Epithelial cell of esophagus (primary cell): ENCODE results near the gene BRD7.

ENCODE experiments used
- DNase-seq: peaks from one replicate; pipeline ENCODE4 v3.0.0; 2010; ENCODE audit warnings: low read depth
- H3K4me3 ChIP-seq: 2 replicates; pipeline ENCODE4 v1.5.1; 2011; ENCODE audit warnings: mild to moderate bottlenecking, low read length, control low read depth
- TF ChIP-seq, protein P1 (sequence below): IDR thresholded peaks from 2 replicates; pipeline ENCODE4 v1.5.1; 2011; ENCODE audit warnings: low read depth, mild to moderate bottlenecking, low read length, control low read depth, inconsistent platforms; ENCODE audit not compliant: insufficient read depth; ENCODE audit errors: missing control alignments

Gene BRD7

DNA sequence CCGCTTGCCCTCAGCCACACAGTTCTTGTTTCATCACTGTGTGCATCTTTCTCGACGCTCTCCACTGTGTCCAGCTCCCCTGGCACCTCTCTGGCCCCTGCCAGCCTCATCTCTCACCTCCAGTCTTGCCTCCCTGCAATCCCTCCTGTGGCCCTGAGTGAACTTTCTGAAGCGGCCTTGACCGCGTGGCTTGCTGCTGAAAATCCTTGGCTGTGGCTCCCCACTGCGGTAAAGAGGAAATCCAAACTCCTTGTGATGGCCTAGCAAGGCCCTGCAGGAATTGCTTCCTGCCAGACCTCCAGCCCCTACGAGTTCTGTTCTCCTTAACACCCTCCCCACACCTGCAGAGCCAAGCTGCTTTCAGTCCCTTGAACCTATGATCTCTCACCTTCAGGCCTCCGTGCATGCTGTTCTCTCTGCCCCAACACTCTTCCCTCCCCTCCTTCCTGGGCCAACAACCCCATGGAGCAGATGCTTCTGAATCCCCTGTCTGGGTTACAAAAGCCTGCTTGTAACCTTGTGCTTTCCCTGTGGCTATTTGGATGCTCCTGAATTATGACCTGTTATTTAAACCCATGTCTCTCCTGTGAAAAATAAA is 33.6 kb upstream of the BRD7 start:
- no peak overlapping the region for H3K4me3 ChIP-seq
- TF ChIP-seq, protein P1, sequence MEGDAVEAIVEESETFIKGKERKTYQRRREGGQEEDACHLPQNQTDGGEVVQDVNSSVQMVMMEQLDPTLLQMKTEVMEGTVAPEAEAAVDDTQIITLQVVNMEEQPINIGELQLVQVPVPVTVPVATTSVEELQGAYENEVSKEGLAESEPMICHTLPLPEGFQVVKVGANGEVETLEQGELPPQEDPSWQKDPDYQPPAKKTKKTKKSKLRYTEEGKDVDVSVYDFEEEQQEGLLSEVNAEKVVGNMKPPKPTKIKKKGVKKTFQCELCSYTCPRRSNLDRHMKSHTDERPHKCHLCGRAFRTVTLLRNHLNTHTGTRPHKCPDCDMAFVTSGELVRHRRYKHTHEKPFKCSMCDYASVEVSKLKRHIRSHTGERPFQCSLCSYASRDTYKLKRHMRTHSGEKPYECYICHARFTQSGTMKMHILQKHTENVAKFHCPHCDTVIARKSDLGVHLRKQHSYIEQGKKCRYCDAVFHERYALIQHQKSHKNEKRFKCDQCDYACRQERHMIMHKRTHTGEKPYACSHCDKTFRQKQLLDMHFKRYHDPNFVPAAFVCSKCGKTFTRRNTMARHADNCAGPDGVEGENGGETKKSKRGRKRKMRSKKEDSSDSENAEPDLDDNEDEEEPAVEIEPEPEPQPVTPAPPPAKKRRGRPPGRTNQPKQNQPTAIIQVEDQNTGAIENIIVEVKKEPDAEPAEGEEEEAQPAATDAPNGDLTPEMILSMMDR, result no peak
- DNase-seq, result no peak

- DNase-seq, result no peak
- TF ChIP-seq, protein P1, result no peak
- H3K4me3 ChIP-seq, result no peak overlapping the region
Observed at GRCh38 chr16:50401355-50401754, 32.6 kb upstream of the BRD7 start.

DNA sequence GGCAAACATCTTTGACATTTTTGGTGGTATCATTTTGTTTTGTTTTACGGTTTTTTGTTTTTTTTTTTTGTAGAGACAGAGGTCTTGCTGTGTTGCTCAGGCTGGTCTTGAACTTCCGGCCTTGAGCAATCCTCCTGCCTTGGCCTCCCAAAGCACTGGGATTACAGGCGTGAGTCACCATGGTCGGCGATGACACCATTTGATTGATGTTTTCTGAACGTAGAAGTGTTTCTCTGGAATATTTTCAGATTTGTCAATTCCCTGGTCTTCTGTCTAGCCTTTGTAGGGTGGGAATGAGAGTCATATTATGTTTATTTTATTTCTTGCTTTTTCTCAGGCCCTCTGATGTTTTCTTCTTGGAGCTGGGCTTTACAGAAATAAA is 32.2 kb upstream of the BRD7 start:
- no peak overlapping the region for H3K4me3 ChIP-seq
- DNase-seq, result no peak
- TF ChIP-seq, protein P1, result no peak

DNA sequence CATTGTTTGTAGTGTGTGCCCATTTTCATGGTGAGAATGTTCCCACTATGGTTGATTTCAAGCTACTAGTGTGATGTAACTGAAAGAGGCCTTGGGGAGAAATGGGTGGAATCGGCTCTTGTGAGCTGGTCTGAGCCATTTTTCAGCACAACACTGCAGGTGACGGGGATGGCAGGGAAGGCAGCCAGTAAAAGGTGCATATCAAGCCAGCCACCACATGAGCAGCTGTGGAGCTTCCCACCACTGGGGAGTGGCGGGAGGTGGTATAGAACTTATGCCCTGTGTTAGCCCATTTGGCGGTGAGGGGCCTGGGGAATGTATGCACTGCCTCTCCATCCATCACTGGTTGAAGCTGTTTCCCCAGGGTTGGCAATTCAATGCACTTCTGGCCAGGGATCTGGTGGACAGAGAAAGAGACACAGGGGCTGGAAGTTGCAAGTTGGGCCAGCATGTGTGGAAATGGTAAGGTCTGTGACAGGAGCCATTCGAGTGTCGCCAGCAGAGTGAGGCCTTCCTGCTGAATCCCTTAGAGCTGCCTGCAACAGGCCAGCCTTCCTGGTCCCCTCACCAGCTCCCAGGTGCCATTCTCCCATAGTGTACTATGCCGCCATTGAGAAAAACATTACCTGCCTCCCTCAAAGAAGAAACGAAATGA is 31.7 kb upstream of the BRD7 start:
- no peak overlapping the region for H3K4me3 ChIP-seq
- no peak for DNase-seq
- TF ChIP-seq, protein P1, result no peak

DNA sequence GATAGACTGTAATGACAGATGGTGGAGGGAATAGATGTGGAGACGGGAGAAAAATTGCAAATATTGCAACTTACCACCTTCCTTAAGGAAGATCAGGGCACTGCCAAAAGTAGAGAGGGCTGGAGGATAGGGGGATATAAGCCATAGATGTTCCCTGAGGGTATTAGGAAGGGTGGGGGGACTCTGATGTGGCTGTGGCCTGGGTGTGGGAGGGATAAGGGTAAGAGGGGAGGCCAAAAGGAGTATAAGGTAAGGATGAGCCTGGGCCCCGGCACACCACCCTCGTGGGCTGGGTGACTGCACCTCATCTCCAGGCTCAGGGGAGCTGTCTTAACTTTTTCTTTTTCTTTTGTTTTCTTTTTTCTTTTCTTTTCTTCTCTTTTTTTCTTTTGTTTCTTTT is 30.6 kb upstream of the BRD7 start:
- TF ChIP-seq, protein P1, result no peak
- DNase-seq, result no peak
- no peak overlapping the region for H3K4me3 ChIP-seq

GRCh38 chr16:50398336-50398735 is 29.5 kb upstream of the BRD7 start:
- DNase-seq, result no peak
- no peak overlapping the region for H3K4me3 ChIP-seq
- TF ChIP-seq, protein P1, result no peak

- peak; percentile 100 for DNase-seq
- peak overlapping the region; percentile 41 for H3K4me3 ChIP-seq
- TF ChIP-seq, protein P1, result no peak
Observed at GRCh38 chr16:50396761-50397535, 28.2 kb upstream of the BRD7 start.
